ENCODE results near the gene TCAIM.
"Not testable (repeated sequence)": the region's sequence is repeated elsewhere in the genome, so short reads cannot be mapped to it uniquely, and the experiment has no call there.

Gene TCAIM

GRCh38 chr3:44348993-44349392 is 10.4 kb downstream of the TCAIM start:
- DNase-seq, result no peak

- no peak for DNase-seq
Observed at GRCh38 chr3:44353355-44353924, 14.9 kb downstream of the TCAIM start.

GRCh38 chr3:44355362-44356033 is 16.9 kb downstream of the TCAIM start:
- no peak for DNase-seq

GRCh38 chr3:44359146-44359751 is 20.7 kb downstream of the TCAIM start:
- no peak for DNase-seq

- DNase-seq, result no peak
Observed at GRCh38 chr3:44363591-44363990, 25.0 kb downstream of the TCAIM start.

GRCh38 chr3:44365952-44366351 is 27.4 kb downstream of the TCAIM start:
- DNase-seq, result no peak

GRCh38 chr3:44375450-44375849 is 36.9 kb downstream of the TCAIM start:
- no peak for DNase-seq

GRCh38 chr3:44387404-44387803 is 48.8 kb downstream of the TCAIM start:
- DNase-seq, result no peak

GRCh38 chr3:44392489-44392888 is 53.9 kb downstream of the TCAIM start:
- DNase-seq, result no peak

- no peak for DNase-seq
Observed at GRCh38 chr3:44395714-44396113, 57.1 kb downstream of the TCAIM start.

GRCh38 chr3:44396200-44397171 is 57.9 kb downstream of the TCAIM start:
- DNase-seq, result no peak

- not testable (repeated sequence) for DNase-seq
Observed at GRCh38 chr3:44398271-44398670, 59.7 kb downstream of the TCAIM start.

- no peak for DNase-seq
Observed at GRCh38 chr3:44398853-44399252, 60.3 kb downstream of the TCAIM start.

- DNase-seq, result no peak
Observed at GRCh38 chr3:44400771-44401170, 62.2 kb downstream of the TCAIM start.

GRCh38 chr3:44402548-44402947 is 64.0 kb downstream of the TCAIM start:
- DNase-seq, result no peak

- DNase-seq, result no peak
Observed at GRCh38 chr3:44409640-44410410, 71.3 kb downstream of the TCAIM start.

- DNase-seq, result no peak
Observed at GRCh38 chr3:44411031-44411645, 72.6 kb downstream of the TCAIM start.

GRCh38 chr3:44412365-44412764 is 73.8 kb downstream of the TCAIM start:
- no peak for DNase-seq

GRCh38 chr3:44414517-44415090 is 76.0 kb downstream of the TCAIM start:
- no peak for DNase-seq

- no peak for DNase-seq
Observed at GRCh38 chr3:44415421-44415820, 76.9 kb downstream of the TCAIM start.
